ENCODE results near the gene ERC2. TPM values are rescaled to one million over a fixed set of nuclear protein-coding genes. Genes with fewer than 3 reads are reported as not detected.

Gene ERC2
- total RNA-seq, 2 experiments from 2014 or later = not detected

GRCh38 chr3:55621648-55622047 is 846.6 kb downstream of the ERC2 start:
- Histone ChIP-seq H3K9me2 (ENCODE audit: insufficient read depth, low read length) (no peaks in the 10 kb centered on the region), H3K4me1 (ENCODE audit: insufficient read depth, low read length, poor library complexity, severe bottlenecking) (no peaks in the 10 kb centered on the region), H3K9me3 (ENCODE audit: low read length) (no peaks in the 10 kb centered on the region), H4K20me1 (ENCODE audit: insufficient read depth, low read length) (no peaks in the 10 kb centered on the region), H2AFZ (ENCODE audit: low read length) (no peak overlapping the region), H3K79me2 (ENCODE audit: insufficient read depth, low read depth, low read length) (no peaks in the 10 kb centered on the region), H3K27ac (ENCODE audit: low read depth, low read length, poor library complexity, severe bottlenecking) (no peak overlapping the region), H3K36me3 (ENCODE audit: insufficient read depth, low read length) (no peaks in the 10 kb centered on the region), H3K4me3 (ENCODE audit: low read depth, low read length, poor library complexity, severe bottlenecking) (no peak overlapping the region), H3K4me2 (ENCODE audit: low read length) (no peak overlapping the region)
- intact Hi-C loops (cut with micrococcal nuclease; ENCODE audit: unreplicated experiment) = no loop called here
- no TSS peak for BruUV-seq (replicated peaks)
- ChIA-PET CTCF (ENCODE audit: unreplicated experiment) (no interaction called here), POLR2A (no interaction called here)
- TF ChIP-seq CTCF (conservative IDR thresholded peaks at IDR 0.05; ENCODE audit: low read length) (no peak), EZH2phosphoT487 (IDR thresholded peaks at IDR 0.05; ENCODE audit: borderline replicate concordance, low read depth, low read length) (no peak)
- no peak for DNase-seq (ENCODE audit: low spot score)

GRCh38 chr3:55621026-55621422 is 847.2 kb downstream of the ERC2 start:
- Histone ChIP-seq H3K27ac (ENCODE audit: low read depth, low read length, poor library complexity, severe bottlenecking) (no peak overlapping the region), H3K79me2 (ENCODE audit: insufficient read depth, low read depth, low read length) (no peaks in the 10 kb centered on the region), H2AFZ (ENCODE audit: low read length) (no peak overlapping the region), H3K4me2 (ENCODE audit: low read length) (no peak overlapping the region), H3K9me2 (ENCODE audit: insufficient read depth, low read length) (no peaks in the 10 kb centered on the region), H3K9me3 (ENCODE audit: low read length) (no peaks in the 10 kb centered on the region), H4K20me1 (ENCODE audit: insufficient read depth, low read length) (no peaks in the 10 kb centered on the region), H3K4me3 (ENCODE audit: low read depth, low read length, poor library complexity, severe bottlenecking) (no peak overlapping the region), H3K36me3 (ENCODE audit: insufficient read depth, low read length) (no peaks in the 10 kb centered on the region), H3K4me1 (ENCODE audit: insufficient read depth, low read length, poor library complexity, severe bottlenecking) (no peaks in the 10 kb centered on the region)
- ChIA-PET CTCF (ENCODE audit: unreplicated experiment) (no interaction called here), POLR2A (interaction anchor here (0.6 to 0.9 kb wide), 2 partner anchors 12 to 38 kb away, joined by 3 to 4 read pairs; no protein-coding TSS in a partner anchor)
- intact Hi-C loops (cut with micrococcal nuclease; ENCODE audit: unreplicated experiment) = no loop called here
- BruUV-seq (replicated peaks) = no TSS peak
- DNase-seq (ENCODE audit: low spot score) = no peak
- no peak for TF ChIP-seq CTCF (conservative IDR thresholded peaks at IDR 0.05; ENCODE audit: low read length)

GRCh38 chr3:55620351-55621025 is 847.8 kb downstream of the ERC2 start:
- POLR2A ChIA-PET = interaction anchor here (0.6 to 0.9 kb wide), 2 partner anchors 13 to 38 kb away, joined by 3 to 4 read pairs; no protein-coding TSS in a partner anchor
- no TSS peak for BruUV-seq (replicated peaks)
- intact Hi-C loops (cut with micrococcal nuclease; ENCODE audit: unreplicated experiment) = no loop called here
- H3K4me2 ChIP-seq (ENCODE audit: low read length) = no peak overlapping the region
- no peak overlapping the region for H2AFZ ChIP-seq (ENCODE audit: low read length)
- H3K79me2 ChIP-seq (ENCODE audit: insufficient read depth, low read depth, low read length) = no peaks in the 10 kb centered on the region
- H3K27ac ChIP-seq (ENCODE audit: low read depth, low read length, poor library complexity, severe bottlenecking) = no peak overlapping the region
- DNase-seq (ENCODE audit: low spot score) = no peak
- no peaks in the 10 kb centered on the region for H3K9me3 ChIP-seq (ENCODE audit: low read length)
- no peaks in the 10 kb centered on the region for H3K9me2 ChIP-seq (ENCODE audit: insufficient read depth, low read length)
- H4K20me1 ChIP-seq (ENCODE audit: insufficient read depth, low read length) = no peaks in the 10 kb centered on the region
- no peak overlapping the region for H3K4me3 ChIP-seq (ENCODE audit: low read depth, low read length, poor library complexity, severe bottlenecking)
- no peaks in the 10 kb centered on the region for H3K36me3 ChIP-seq (ENCODE audit: insufficient read depth, low read length)
- TF ChIP-seq CTCF (conservative IDR thresholded peaks at IDR 0.05; ENCODE audit: low read length) = no peak
- TF ChIP-seq EZH2phosphoT487 (IDR thresholded peaks at IDR 0.05; ENCODE audit: borderline replicate concordance, low read depth, low read length) = no peak
- H3K4me1 ChIP-seq (ENCODE audit: insufficient read depth, low read length, poor library complexity, severe bottlenecking) = no peaks in the 10 kb centered on the region
- CTCF ChIA-PET (ENCODE audit: unreplicated experiment) = no interaction called here

Data from OCI-LY7 (cell line).